Amygdala (tissue), 56 donors: ENCODE measurements around the gene KMT2E.

ENCODE experiments used
- DNase-seq, 56 donors: peaks; one replicate each; lab custom pipeline; 2025; lab: John Stamatoyannopoulos, UW

Gene KMT2E

GRCh38 chr7:105156731-105157130 lies 142.7 kb downstream of the KMT2E start:
- no peak for DNase-seq

- no peak for DNase-seq
Observed at GRCh38 chr7:105157278-105157677, 143.3 kb downstream of the KMT2E start.

DNA sequence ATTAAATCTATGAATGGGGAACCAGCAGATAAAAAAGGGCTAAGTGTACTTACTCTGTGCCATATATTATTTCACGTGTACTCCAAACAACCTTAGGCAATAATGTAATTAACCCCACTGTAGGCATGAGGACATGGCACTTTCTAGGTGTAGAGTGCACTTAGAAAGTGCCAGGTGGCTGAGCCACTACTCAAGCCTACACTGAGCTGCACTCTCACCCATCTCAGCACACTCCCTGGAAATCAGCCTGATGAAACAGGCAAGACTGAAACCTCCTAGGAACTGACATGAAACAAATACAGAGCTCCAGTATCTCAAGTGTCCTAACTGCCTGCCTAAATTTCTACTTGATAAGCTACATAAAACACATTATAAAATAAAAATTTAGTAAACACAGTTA lies 147.4 kb downstream of the KMT2E start:
- no peak for DNase-seq
